GM23338 (cell line): Measurements from ENCODE around the gene EDAR. TPM values are rescaled to one million over a fixed set of nuclear protein-coding genes. Genes with fewer than 3 reads are reported as not detected.
A peak's percentile ranks its signal among the peaks of the same experiment; 100 is the strongest.

Experiments used
- ATAC-seq: fragments of 200-7000 bp; cut with Tn5 transposase; 3 replicates; pipeline ENCODE4 v1.9.1; 2020
- DNase-seq: peaks from one replicate; pipeline ENCODE4 v3.0.0-alpha.2; 2015; ENCODE audit warnings: low spot score
- H2AFZ ChIP-seq: fragments of 200-600 bp; sonication (generic); 2 replicates; pipeline ENCODE4 v1.8.0; 2016; ENCODE audit warnings: antibody characterized with exemption, mild to moderate bottlenecking, moderate library complexity
- H3F3A ChIP-seq: fragments of 200-600 bp; sonication (generic); replicated peaks from 2 replicates; pipeline ENCODE4 v1.8.0; 2017; ENCODE audit warnings: antibody characterized with exemption, mixed run types, low read depth
- H3K27ac ChIP-seq: fragments of 200-600 bp; sonication (generic); 2 replicates; pipeline ENCODE4 v1.6.1; 2016; ENCODE audit warnings: low read depth
- H3K27me3 ChIP-seq: fragments of 200-600 bp; sonication (generic); 2 replicates; pipeline ENCODE4 v1.8.0; 2016; ENCODE audit warnings: mild to moderate bottlenecking, mixed run types, moderate library complexity; ENCODE audit not compliant: insufficient read depth
- H3K36me3 ChIP-seq: fragments of 200-600 bp; sonication (generic); 2 replicates; pipeline ENCODE4 v1.8.0; 2016; ENCODE audit warnings: mild to moderate bottlenecking; ENCODE audit not compliant: insufficient read depth
- H3K4me1 ChIP-seq: fragments of 200-600 bp; sonication (generic); 2 replicates; pipeline ENCODE4 v1.8.0; 2016; ENCODE audit warnings: mild to moderate bottlenecking, moderate library complexity; ENCODE audit not compliant: insufficient read depth
- H3K4me2 ChIP-seq: fragments of 200-600 bp; sonication (generic); 2 replicates; pipeline ENCODE4 v1.7.1; 2017; ENCODE audit warnings: mixed run types
- H3K4me3 ChIP-seq: fragments of 200-600 bp; sonication (generic); 2 replicates; pipeline ENCODE4 v1.6.1; 2016; ENCODE audit warnings: mixed run types
- H3K79me2 ChIP-seq: fragments of 200-600 bp; sonication (generic); replicated peaks from 2 replicates; pipeline ENCODE4 v1.8.0; 2017; ENCODE audit warnings: mild to moderate bottlenecking; ENCODE audit not compliant: insufficient read depth
- H3K9me2 ChIP-seq: fragments of 200-600 bp; sonication (generic); 2 replicates; pipeline ENCODE4 v1.8.0; 2017; ENCODE audit not compliant: insufficient read depth
- H4K20me1 ChIP-seq: fragments of 200-600 bp; sonication (generic); replicated peaks from 2 replicates; pipeline ENCODE4 v1.8.0; 2017; ENCODE audit warnings: mild to moderate bottlenecking; ENCODE audit not compliant: insufficient read depth
- H3K27ac Mint-ChIP-seq: 2 replicates; pipeline ENCODE4 v1.8.0; 2020; ENCODE audit warnings: inconsistent platforms, mild to moderate bottlenecking, moderate library complexity, mixed read lengths
- H3K27me3 Mint-ChIP-seq: 3 replicates; pipeline ENCODE4 v1.8.0; 2022; ENCODE audit warnings: low read depth, mild to moderate bottlenecking, moderate library complexity, mixed read lengths, inconsistent platforms; ENCODE audit not compliant: insufficient read depth, poor library complexity
- H3K36me3 Mint-ChIP-seq: 3 replicates; pipeline ENCODE4 v1.8.0; 2021; ENCODE audit warnings: low read depth, mild to moderate bottlenecking, inconsistent platforms, moderate library complexity, mixed read lengths
- H3K4me1 Mint-ChIP-seq: 3 replicates; pipeline ENCODE4 v1.8.0; 2020; ENCODE audit warnings: mild to moderate bottlenecking, inconsistent platforms, mixed read lengths
- H3K4me3 Mint-ChIP-seq: 3 replicates; pipeline ENCODE4 v1.8.0; 2021; ENCODE audit warnings: moderate library complexity, mild to moderate bottlenecking, inconsistent platforms, mixed read lengths
- H3K9me3 Mint-ChIP-seq: 3 replicates; pipeline ENCODE4 v1.8.0; 2020; ENCODE audit warnings: moderate library complexity, mild to moderate bottlenecking, inconsistent platforms, mixed read lengths
- CREB1 ChIP-seq: fragments of 250-450 bp; sonication (Bioruptor Pico); IDR thresholded peaks from 2 replicates; pipeline ENCODE4 v1.5.0; 2020; ENCODE audit warnings: low read depth, mild to moderate bottlenecking, moderate library complexity
- ETS1 ChIP-seq: IDR thresholded peaks from 2 replicates; pipeline ENCODE4 v1.6.1; 2016; ENCODE audit warnings: antibody characterized with exemption
- EZH2 ChIP-seq: fragments of 200-600 bp; sonication (generic); IDR thresholded peaks from one replicate; pipeline ENCODE4 v1.8.0; 2017; ENCODE audit warnings: antibody characterized with exemption, mild to moderate bottlenecking, low read depth; ENCODE audit not compliant: unreplicated experiment
- EZH2phosphoT487 ChIP-seq: fragments of 200-600 bp; sonication (generic); IDR thresholded peaks from one replicate; pipeline ENCODE4 v1.8.1; 2018; ENCODE audit warnings: antibody characterized with exemption; ENCODE audit not compliant: unreplicated experiment
- JUNB ChIP-seq: IDR thresholded peaks from one replicate; pipeline ENCODE4 v1.6.1; 2016; ENCODE audit warnings: antibody characterized with exemption; ENCODE audit not compliant: unreplicated experiment
- NANOG ChIP-seq: IDR thresholded peaks from 2 replicates; pipeline ENCODE4 v1.6.1; 2016; ENCODE audit warnings: antibody characterized with exemption, borderline replicate concordance
- POLR2AphosphoS5 ChIP-seq: IDR thresholded peaks from 2 replicates; pipeline ENCODE4 v1.6.1; 2016; ENCODE audit warnings: antibody characterized with exemption, low read depth
- STAT1 ChIP-seq: IDR thresholded peaks from one replicate; pipeline ENCODE4 v1.6.1; 2016; ENCODE audit warnings: antibody characterized with exemption; ENCODE audit not compliant: unreplicated experiment
- ZNF331 ChIP-seq: fragments of 250-450 bp; sonication (Bioruptor Pico); IDR thresholded peaks from 2 replicates; pipeline ENCODE4 v1.5.0; 2020; ENCODE audit warnings: low read depth, mild to moderate bottlenecking, moderate library complexity
- ZNF462 ChIP-seq: fragments of 250-450 bp; sonication (Bioruptor Pico); IDR thresholded peaks from 2 replicates; pipeline ENCODE4 v1.5.0; 2020; ENCODE audit warnings: mild to moderate bottlenecking, moderate library complexity
- polyA plus RNA-seq: library from polyadenylated mRNA; unstranded; fragments of >200 nt; fragmentation: Nextera tagmentation; extraction: Ambion mirVana; gene quantifications from 2 replicates; pipeline ENCODE4 v1.2.1, GENCODE V29; 2016
- total RNA-seq: library from RNA; depleted of rRNA; stranded (reverse); fragments of >200 nt; shearing (Covaris generic); gene quantifications from 2 replicates; pipeline ENCODE4 v1.2.3, GENCODE V29; 2014

The EDAR gene
- total and polyA plus RNA-seq, 2 experiments from 2014 or later: not detected

DNA sequence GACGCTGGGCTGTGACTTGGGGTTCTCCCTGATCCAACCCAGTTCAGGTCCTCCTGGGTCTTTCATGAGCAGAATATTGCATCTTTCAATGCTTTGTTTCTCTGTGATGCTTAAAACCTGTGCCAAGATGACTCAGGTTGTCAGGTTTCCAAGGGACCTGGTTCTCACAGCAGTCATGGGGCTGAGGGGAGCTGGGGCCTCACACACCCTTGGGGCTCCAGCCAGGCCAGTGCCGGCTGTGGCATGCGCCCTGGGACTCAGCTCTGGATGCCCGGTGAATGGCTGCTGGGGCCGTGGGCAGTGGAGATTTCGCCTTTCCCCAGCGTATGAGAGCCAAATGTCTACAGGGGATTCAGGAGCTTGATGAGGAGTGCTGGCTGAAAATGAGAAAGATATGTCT is 29.6 kb downstream of the EDAR start (continued):
- TF ChIP-seq ZNF462 (no peak), POLR2AphosphoS5 (no peak), ETS1 (no peak), EZH2phosphoT487 (no peak), JUNB (no peak), EZH2 (no peak), STAT1 (no peak), ZNF331 (no peak), NANOG (no peak)

GRCh38 chr2:108958632-108959341 is 30.2 kb downstream of the EDAR start:
- H3K4me3 Mint-ChIP-seq: no peak overlapping the region
- no peaks in the 10 kb centered on the region for H3K36me3 Mint-ChIP-seq

More at GRCh38 chr2:108958632-108959341, 30.2 kb downstream of the EDAR start:
- H2AFZ ChIP-seq: no peak overlapping the region
- H3K4me1 Mint-ChIP-seq: peaks cover 26% of the 10 kb centered on the region
- no peaks in the 10 kb centered on the region for H3F3A ChIP-seq
- no peaks in the 10 kb centered on the region for H3K27me3 ChIP-seq
- no peak for ATAC-seq
- peak overlapping the region; percentile 40; the same call in 1 of the 2 replicates for H3K27ac Mint-ChIP-seq
- no peak overlapping the region for H3K27ac ChIP-seq
- no peaks in the 10 kb centered on the region for H3K36me3 ChIP-seq
- no peaks in the 10 kb centered on the region for H4K20me1 ChIP-seq
- no peaks in the 10 kb centered on the region for H3K79me2 ChIP-seq
- DNase-seq: no peak
- H3K4me2 ChIP-seq: no peak overlapping the region
- H3K4me1 ChIP-seq: peaks cover 12% of the 10 kb centered on the region
- H3K4me3 ChIP-seq: no peak overlapping the region
- H3K9me2 ChIP-seq: 0 out of 2 replicates have a peak, but pooled peaks cover 2% of the 10 kb centered on the region
- H3K9me3 Mint-ChIP-seq: no peaks in the 10 kb centered on the region
- H3K27me3 Mint-ChIP-seq: peaks cover 3% of the 10 kb centered on the region
- no peak for TF ChIP-seq CREB1 (CRISPR knock-in tag)
